ENCODE measurements around the gene GRIN1. TPM values are rescaled to one million over a fixed set of nuclear protein-coding genes. Genes with fewer than 3 reads are reported as not detected.

The GRIN1 gene
- not detected in 2 replicates for total RNA-seq (2014; rRNA removed; shearing (Covaris generic); ENCODE audit: low replicate concordance)

DNA sequence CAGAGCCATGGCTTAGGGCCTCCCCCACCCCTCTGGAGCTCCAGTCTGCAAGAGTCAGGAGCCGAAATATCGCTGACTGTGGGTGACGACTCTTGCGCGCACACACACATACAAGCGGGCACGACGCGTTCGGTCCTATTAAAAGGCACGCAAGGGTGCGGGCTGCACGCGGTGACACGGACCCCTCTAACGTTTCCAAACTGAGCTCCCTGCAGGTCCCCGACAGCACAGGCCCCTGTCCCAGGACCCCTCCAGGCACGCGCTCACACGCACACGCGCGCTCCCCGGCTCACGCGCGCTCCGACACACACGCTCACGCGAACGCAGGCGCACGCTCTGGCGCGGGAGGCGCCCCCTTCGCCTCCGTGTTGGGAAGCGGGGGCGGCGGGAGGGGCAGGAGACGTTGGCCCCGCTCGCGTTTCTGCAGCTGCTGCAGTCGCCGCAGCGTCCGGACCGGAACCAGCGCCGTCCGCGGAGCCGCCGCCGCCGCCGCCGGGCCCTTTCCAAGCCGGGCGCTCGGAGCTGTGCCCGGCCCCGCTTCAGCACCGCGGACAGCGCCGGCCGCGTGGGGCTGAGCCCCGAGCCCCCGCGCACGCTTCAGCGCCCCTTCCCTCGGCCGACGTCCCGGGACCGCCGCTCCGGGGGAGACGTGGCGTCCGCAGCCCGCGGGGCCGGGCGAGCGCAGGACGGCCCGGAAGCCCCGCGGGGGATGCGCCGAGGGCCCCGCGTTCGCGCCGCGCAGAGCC, at the start of gene GRIN1:
TSS of gene GRIN1 (plus strand) at position 433 of the 746 bp plus-strand sequence. CDS start 333 bp downstream, outside the sequence.
- no peak for DNase-seq (ENCODE audit: low read depth)

DNA sequence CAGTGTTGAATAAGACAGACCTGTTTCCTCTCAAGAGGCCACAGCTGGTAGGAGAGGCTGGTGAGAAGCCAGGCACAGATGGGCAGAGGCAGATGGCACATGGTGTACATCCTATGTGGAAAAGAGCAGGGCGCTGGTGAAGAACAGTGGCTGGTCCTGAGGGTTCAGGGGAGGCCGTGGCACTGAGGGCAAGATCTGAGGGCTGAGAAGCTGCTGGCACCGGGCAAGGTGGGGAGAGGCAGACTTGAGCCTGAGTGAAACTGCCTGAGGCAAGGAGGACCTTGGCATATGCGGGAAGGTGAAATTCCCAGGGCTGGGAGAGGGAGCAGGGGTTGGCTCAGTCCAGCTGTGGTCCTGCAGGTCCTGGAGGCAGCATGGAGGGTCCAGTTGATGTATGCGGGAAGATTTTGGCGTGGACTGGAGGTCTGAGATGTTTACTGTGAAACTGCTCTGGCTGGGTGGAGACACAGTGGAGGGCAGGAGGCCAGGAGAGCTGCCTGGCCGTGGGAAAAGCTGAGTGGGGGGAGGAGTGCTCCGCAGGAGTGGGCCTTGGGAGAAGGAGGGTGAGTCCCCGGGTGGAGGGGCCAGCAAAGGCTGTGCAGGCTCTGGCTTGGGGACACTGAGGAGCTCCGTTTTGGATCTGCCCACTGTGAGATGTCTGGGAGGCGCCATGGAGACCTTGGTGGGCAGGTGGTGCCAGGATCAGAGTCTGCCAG, 49.6 kb upstream of the GRIN1 start:
- DNase-seq (ENCODE audit: low read depth) = no peak
- in situ Hi-C loops (cut with HindIII; ENCODE audit: low pct_unique_long_range_greater_than_20kb, low sequenced_read_pairs) = no loop called here

More for the DNA sequence above, at the start of gene GRIN1:
- in situ Hi-C loops (cut with HindIII; ENCODE audit: low pct_unique_long_range_greater_than_20kb, low sequenced_read_pairs) = no loop called here

GRCh38 chr9:137095664-137096517, 43.1 kb upstream of the GRIN1 start:
- DNase-seq (ENCODE audit: low read depth) = no peak
- in situ Hi-C loops (cut with HindIII; ENCODE audit: low pct_unique_long_range_greater_than_20kb, low sequenced_read_pairs) = no loop called here

DNA sequence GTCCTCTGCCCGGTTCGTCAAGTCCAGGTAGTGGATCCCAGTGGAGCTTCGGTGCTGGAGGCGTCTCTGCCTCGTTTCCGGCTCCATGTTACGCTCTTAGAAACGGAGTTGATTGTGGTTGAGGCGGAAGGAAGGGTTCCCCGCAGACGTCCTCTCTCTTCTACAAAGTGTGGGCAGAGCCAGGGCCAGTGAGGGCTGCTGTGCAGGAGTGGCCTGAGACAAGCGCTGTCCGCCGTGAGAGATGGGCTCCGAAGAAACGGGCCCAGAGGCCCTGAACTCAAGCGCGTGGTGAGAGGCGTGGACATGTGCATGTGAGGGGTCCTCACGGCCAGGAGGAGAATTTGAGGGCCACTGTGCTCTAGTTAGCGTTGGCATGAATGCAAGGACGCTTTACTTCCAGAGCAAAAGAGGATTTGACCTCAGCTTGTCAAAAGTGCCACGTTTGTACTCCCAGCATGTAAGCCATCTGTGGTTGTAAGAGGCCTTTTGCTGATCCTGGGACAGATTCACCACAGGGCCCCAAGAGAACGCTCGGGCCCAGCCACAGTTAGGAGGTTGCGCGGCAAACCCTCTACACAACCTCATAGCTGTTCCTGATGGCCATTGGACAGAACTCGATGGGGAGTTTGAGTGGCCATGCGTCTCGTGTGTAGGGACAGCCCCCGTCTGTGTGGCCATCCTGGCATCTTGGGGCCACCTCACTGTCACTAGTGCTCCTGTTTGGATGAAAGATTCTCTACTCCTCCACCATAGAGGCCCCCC, 42.0 kb upstream of the GRIN1 start:
- in situ Hi-C loops (cut with HindIII; ENCODE audit: low pct_unique_long_range_greater_than_20kb, low sequenced_read_pairs) = no loop called here
- no peak for DNase-seq (ENCODE audit: low read depth)

DNA sequence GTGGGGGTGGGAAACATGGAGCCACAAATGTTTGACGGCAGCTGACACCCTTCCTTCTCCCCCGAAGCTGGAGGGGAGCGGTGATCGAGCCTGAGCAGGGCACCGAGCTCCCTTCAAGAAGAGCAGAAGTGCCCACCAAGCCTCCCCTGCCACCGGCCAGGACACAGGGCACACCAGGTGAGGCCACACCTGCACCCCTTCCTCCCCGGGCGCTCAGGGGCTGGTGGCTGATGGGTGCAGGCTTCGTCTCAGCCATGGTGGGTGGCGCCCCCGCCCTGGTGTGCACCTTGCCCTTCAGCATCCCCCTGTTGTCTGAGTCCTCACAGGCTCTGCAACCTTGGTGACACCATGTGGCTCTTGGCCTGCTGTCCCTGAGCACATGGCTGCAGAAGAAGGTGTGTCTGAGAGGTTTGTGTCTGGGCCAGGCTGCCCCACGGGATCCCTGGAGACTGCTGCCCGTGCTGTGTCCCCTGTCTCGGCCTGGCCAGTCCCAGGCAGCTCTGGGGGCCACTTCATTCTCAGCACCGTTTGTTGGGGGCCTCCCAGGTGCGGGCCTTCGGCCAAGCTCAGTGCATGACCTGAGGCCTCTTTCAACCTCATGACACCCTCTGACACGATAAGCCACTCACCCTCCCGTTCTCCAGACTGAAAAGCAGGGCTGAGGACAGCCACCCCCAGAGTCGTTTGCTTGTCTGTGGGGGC, 41.0 kb upstream of the GRIN1 start:
- in situ Hi-C loops (cut with HindIII; ENCODE audit: low pct_unique_long_range_greater_than_20kb, low sequenced_read_pairs) = no loop called here
- no peak for DNase-seq (ENCODE audit: low read depth)

DNA sequence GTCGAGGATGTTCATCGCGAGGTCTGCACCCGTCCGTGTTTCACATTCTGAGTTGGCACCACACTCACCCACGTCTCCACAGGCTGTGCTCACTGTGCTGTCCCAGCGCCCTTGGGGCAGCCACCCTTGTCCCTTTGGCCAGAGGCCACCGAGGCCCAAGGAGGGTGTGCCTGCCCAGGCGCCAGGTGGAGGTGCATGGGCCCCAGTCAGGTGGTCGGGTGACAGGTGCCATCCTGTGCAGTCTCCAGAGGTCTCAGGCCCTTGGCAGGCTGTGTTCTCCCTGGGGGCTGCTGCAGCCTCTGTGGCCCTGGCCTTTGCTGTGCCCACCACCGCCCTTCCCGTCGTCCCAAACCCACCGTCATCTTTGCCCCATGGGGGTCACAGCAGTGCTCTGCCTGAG, 39.7 kb upstream of the GRIN1 start:
- in situ Hi-C loops (cut with HindIII; ENCODE audit: low pct_unique_long_range_greater_than_20kb, low sequenced_read_pairs) = no loop called here
- DNase-seq (ENCODE audit: low read depth) = no peak

- no peak for DNase-seq (ENCODE audit: low read depth)
- in situ Hi-C loops (cut with HindIII; ENCODE audit: low pct_unique_long_range_greater_than_20kb, low sequenced_read_pairs) = no loop called here
These were observed 35.6 kb upstream of the GRIN1 start for GRCh38 chr9:137103206-137103999.

- DNase-seq (ENCODE audit: low read depth) = no peak
- in situ Hi-C loops (cut with HindIII; ENCODE audit: low pct_unique_long_range_greater_than_20kb, low sequenced_read_pairs) = no loop called here
These were observed 32.9 kb upstream of the GRIN1 start for GRCh38 chr9:137105814-137106661.

- in situ Hi-C loops (cut with HindIII; ENCODE audit: low pct_unique_long_range_greater_than_20kb, low sequenced_read_pairs) = no loop called here
- DNase-seq (ENCODE audit: low read depth) = no peak
These were observed 32.2 kb upstream of the GRIN1 start for GRCh38 chr9:137106662-137107250.

DNA sequence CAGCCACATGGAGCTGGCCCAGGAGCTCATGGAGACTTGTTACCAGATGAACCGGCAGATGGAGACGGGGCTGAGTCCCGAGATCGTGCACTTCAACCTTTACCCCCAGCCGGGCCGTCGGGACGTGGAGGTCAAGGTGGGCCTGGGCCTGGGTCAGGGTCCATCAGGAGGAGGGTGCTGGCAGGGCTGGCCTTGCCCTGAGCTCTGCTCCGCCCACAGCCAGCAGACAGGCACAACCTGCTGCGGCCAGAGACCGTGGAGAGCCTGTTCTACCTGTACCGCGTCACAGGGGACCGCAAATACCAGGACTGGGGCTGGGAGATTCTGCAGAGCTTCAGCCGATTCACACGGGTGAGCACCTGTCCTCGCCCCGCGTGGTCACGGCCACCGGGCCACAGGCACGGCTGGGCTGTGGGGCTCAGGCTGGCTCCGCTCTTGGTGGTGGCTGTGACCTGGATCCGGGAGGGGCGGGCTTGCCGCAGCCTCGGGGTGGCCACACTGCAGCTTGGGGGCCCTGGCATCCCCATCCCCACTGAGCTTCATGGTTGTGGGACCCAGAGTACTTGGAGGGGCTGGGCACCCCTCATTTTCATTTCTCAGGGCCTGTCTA, 31.5 kb upstream of the GRIN1 start:
- in situ Hi-C loops (cut with HindIII; ENCODE audit: low pct_unique_long_range_greater_than_20kb, low sequenced_read_pairs) = no loop called here

DNA sequence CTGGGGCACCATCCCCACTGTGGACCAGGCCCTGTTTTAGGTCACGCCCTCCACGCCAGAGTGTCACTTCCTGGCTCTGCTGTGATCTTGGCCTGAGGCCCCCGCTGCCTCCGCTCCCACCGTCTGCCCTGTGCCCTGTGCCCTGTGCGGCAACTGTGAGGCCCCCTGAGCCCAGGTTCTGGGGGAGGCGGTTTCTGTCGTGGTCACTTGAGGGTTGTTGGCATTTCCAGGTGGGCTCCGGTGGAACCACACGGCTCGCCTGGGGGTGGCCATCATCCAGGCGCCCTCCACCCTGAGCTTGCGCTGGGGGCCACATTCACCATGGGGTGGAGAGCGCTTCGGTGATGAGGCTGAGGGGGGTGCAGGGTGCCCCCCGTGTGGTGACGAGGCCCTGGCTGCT, 31.0 kb upstream of the GRIN1 start:
- in situ Hi-C loops (cut with HindIII; ENCODE audit: low pct_unique_long_range_greater_than_20kb, low sequenced_read_pairs) = no loop called here
- no peak for DNase-seq (ENCODE audit: low read depth)

More for the DNA sequence above, 31.5 kb upstream of the GRIN1 start:
- DNase-seq (ENCODE audit: low read depth) = no peak

DNA sequence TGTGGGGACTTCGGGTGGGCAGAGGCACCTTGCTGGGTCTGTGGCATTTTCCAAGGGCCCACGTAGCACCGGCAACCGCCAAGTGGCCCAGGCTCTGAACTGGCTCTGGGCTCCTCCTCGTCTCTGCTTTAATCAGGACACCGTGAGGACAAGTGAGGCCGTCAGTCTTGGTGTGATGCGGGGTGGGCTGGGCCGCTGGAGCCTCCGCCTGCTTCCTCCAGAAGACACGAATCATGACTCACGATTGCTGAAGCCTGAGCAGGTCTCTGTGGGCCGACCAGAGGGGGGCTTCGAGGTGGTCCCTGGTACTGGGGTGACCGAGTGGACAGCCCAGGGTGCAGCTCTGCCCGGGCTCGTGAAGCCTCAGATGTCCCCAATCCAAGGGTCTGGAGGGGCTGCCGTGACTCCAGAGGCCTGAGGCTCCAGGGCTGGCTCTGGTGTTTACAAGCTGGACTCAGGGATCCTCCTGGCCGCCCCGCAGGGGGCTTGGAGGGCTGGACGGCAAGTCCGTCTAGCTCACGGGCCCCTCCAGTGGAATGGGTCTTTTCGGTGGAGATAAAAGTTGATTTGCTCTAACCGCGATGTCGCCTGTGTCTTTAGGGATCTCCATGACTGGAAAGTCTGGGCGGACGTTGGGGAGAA, 30.2 kb upstream of the GRIN1 start:
- in situ Hi-C loops (cut with HindIII; ENCODE audit: low pct_unique_long_range_greater_than_20kb, low sequenced_read_pairs) = no loop called here
- DNase-seq (ENCODE audit: low read depth) = no peak

GRCh38 chr9:137109250-137110146, 29.5 kb upstream of the GRIN1 start:
- in situ Hi-C loops (cut with HindIII; ENCODE audit: low pct_unique_long_range_greater_than_20kb, low sequenced_read_pairs) = no loop called here
- no peak for DNase-seq (ENCODE audit: low read depth)

Measured in Caki2 (cell line).